Measurements from ENCODE around the gene DNAJC1. TPM values are rescaled to one million over a fixed set of nuclear protein-coding genes. Genes with fewer than 3 reads are reported as not detected.

The DNAJC1 gene
- total and polyA plus RNA-seq, 4 donors = 21.2 to 48.1 (median 32.5) TPM

DNA sequence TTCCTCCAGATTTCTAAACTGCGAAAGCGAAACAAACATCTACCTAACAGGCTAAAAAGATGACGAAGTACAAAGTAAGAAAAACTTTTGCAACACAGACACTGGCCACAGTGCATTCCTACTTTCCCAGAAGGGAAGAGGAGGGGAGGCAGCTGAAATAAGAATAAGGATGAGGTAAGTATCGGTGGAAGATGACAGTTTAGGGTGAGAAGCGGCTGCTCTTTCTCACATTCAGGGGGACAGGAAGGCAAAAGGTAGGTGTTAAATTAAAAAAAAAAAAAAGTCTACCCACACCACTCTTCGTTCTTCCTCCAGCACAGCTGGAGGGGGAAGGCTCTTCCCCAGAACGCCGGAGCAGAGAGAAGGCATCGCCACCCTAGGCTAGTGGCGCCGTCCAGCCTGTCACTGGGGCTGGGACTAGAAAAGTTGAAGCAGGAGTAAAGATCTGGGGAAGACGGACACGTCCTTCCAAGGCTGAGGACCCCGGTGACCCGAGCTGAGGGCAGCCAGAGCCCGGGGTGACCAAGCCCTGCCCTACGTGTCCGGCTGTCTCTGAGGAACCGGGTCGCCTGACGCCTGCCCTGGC lies 846 bp downstream of the DNAJC1 start (continued):
- no peak for TF ChIP-seq SP1 (IDR thresholded peaks at IDR 0.05)

DNA sequence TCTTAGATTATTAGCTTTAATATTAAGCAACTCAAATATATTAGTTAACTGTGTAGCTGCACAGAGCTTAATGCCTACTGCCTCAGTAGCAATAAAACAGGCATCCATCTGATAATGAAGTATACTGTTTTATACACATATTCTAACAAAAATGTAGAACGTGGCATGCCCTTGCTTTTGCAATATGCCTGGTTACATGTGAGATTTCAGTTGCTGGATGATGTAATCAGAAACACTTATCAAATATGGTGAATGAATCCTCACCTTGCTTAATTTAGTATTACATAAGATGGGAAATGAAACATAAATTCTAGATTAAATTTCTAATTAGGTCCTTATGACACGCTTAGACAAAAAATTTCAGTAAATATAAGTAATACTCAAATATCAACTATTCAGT lies 8.0 kb downstream of the DNAJC1 start:
- no peak overlapping the region for H3K27ac ChIP-seq (ENCODE audit: low read depth in 1 of 2, low read length in 2 of 2)
- H3K9me3 ChIP-seq (ENCODE audit: control insufficient read depth in 4 of 4, low read length in 3 of 4) = no peaks in the 10 kb centered on the region
- DNase-seq (ENCODE audit: low spot score) = no peak
- 51% methylated on average over 2 of the region's 2 CpGs for WGBS
- no peak overlapping the region for H3K4me3 ChIP-seq (ENCODE audit: low read depth in 1 of 3, low read length in 3 of 3)
- peaks cover 0 to 7% (median 2%) of the 10 kb centered on the region in 4 donors for H3K4me1 ChIP-seq (ENCODE audit: control insufficient read depth in 4 of 4, insufficient read depth in 4 of 4, low read length in 3 of 4)
- H3K9ac ChIP-seq (ENCODE audit: low read depth in 1 of 2, low read length in 2 of 2) = no peak overlapping the region
- TF ChIP-seq GABPA (IDR thresholded peaks at IDR 0.05 in 1 of 2, conservative IDR thresholded peaks at IDR 0.05 in 1 of 2) = no peak
- H3K36me3 ChIP-seq (ENCODE audit: control insufficient read depth in 4 of 4, insufficient read depth in 3 of 4, low read depth in 1 of 4, low read length in 3 of 4) = no peaks in the 10 kb centered on the region
- H3K27me3 ChIP-seq (ENCODE audit: control insufficient read depth in 4 of 4, insufficient read depth in 4 of 4, low read length in 3 of 4) = no peaks in the 10 kb centered on the region

DNA sequence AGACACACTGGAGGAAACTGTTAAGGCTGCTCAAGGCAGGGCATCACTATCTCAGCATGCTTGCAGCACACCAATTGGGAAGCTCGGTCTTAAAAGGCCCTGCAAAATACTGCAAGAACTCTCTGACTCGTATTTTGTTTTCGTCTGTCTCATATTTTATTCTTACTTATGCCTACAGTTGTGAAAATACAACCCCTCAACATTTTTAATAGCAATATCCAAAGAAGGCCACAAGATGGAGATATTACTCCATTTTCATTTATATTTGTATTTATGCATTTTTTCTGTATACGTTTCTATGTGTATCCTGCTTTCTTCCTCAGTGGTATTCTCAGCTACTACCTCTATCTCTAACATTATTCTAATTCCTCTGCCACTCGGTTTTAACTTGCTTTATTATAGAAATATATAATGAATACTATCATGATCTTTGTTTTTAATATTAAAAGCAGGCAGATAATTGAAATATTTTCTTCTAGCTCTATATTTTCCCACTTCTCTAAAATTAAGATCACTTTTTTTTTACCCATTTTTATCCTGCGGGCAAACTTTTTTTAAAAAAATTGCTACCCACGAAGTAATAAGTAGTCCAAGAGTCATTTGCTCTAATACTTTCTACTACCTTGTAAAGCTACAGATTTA lies 10.0 kb downstream of the DNAJC1 start:
- WGBS = 55% methylated on average over 7 of the region's 7 CpGs
- TF ChIP-seq HNF4G (IDR thresholded peaks at IDR 0.05) (no peak), HNF4A (conservative IDR thresholded peaks at IDR 0.05) (no peak), GABPA (IDR thresholded peaks at IDR 0.05 in 1 of 2, conservative IDR thresholded peaks at IDR 0.05 in 1 of 2) (no peak), FOXA1 (IDR thresholded peaks at IDR 0.05) (no peak), SP1 (IDR thresholded peaks at IDR 0.05) (no peak), JUND (IDR thresholded peaks at IDR 0.05) (no peak), RAD21 (IDR thresholded peaks at IDR 0.05) (peak; percentile 78 to 80)
- TF ChIP-seq, protein P1, sequence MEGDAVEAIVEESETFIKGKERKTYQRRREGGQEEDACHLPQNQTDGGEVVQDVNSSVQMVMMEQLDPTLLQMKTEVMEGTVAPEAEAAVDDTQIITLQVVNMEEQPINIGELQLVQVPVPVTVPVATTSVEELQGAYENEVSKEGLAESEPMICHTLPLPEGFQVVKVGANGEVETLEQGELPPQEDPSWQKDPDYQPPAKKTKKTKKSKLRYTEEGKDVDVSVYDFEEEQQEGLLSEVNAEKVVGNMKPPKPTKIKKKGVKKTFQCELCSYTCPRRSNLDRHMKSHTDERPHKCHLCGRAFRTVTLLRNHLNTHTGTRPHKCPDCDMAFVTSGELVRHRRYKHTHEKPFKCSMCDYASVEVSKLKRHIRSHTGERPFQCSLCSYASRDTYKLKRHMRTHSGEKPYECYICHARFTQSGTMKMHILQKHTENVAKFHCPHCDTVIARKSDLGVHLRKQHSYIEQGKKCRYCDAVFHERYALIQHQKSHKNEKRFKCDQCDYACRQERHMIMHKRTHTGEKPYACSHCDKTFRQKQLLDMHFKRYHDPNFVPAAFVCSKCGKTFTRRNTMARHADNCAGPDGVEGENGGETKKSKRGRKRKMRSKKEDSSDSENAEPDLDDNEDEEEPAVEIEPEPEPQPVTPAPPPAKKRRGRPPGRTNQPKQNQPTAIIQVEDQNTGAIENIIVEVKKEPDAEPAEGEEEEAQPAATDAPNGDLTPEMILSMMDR (IDR thresholded peaks at IDR 0.05; ENCODE audit: low read depth, low read length, missing input control) = peak; percentile 53
- TF ChIP-seq, protein P2, sequence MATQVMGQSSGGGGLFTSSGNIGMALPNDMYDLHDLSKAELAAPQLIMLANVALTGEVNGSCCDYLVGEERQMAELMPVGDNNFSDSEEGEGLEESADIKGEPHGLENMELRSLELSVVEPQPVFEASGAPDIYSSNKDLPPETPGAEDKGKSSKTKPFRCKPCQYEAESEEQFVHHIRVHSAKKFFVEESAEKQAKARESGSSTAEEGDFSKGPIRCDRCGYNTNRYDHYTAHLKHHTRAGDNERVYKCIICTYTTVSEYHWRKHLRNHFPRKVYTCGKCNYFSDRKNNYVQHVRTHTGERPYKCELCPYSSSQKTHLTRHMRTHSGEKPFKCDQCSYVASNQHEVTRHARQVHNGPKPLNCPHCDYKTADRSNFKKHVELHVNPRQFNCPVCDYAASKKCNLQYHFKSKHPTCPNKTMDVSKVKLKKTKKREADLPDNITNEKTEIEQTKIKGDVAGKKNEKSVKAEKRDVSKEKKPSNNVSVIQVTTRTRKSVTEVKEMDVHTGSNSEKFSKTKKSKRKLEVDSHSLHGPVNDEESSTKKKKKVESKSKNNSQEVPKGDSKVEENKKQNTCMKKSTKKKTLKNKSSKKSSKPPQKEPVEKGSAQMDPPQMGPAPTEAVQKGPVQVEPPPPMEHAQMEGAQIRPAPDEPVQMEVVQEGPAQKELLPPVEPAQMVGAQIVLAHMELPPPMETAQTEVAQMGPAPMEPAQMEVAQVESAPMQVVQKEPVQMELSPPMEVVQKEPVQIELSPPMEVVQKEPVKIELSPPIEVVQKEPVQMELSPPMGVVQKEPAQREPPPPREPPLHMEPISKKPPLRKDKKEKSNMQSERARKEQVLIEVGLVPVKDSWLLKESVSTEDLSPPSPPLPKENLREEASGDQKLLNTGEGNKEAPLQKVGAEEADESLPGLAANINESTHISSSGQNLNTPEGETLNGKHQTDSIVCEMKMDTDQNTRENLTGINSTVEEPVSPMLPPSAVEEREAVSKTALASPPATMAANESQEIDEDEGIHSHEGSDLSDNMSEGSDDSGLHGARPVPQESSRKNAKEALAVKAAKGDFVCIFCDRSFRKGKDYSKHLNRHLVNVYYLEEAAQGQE (IDR thresholded peaks at IDR 0.05) = no peak
- Histone ChIP-seq H3K9ac (ENCODE audit: low read depth in 1 of 2, low read length in 2 of 2) (no peak overlapping the region), H3K27me3 (ENCODE audit: control insufficient read depth in 4 of 4, insufficient read depth in 4 of 4, low read length in 3 of 4) (no peaks in the 10 kb centered on the region), H3K9me3 (ENCODE audit: control insufficient read depth in 4 of 4, low read length in 3 of 4) (no peaks in the 10 kb centered on the region), H3K36me3 (ENCODE audit: control insufficient read depth in 4 of 4, insufficient read depth in 3 of 4, low read depth in 1 of 4, low read length in 3 of 4) (no peaks in the 10 kb centered on the region), H3K4me1 (ENCODE audit: control insufficient read depth in 4 of 4, insufficient read depth in 4 of 4, low read length in 3 of 4) (peaks cover 0 to 7% (median 2%) of the 10 kb centered on the region in 4 donors), H3K4me3 (ENCODE audit: low read depth in 1 of 3, low read length in 3 of 3) (no peak overlapping the region), H3K27ac (ENCODE audit: low read depth in 1 of 2, low read length in 2 of 2) (no peak overlapping the region)
- DNase-seq (ENCODE audit: low spot score) = no peak

All from liver (tissue), 9 donors.